ENCODE results near the gene ZNF337. TPM values are rescaled to one million over a fixed set of nuclear protein-coding genes. Genes with fewer than 3 reads are reported as not detected.
"Not testable (repeated sequence)": the region's sequence is repeated elsewhere in the genome, so short reads cannot be mapped to it uniquely, and the experiment has no call there.

The ZNF337 gene
- total RNA-seq, 1 experiment from 2014 or later: 10.3 TPM

- Mint-ChIP-seq H3K27ac (no peak overlapping the region), H3K4me1 (peaks cover 2% of the 10 kb centered on the region in 2 experiments; a peak in 1 of 4 replicates), H3K4me3 (no peak overlapping the region), H3K36me3 (ENCODE audit: insufficient read depth in 1 of 3, low read depth in 3 of 3) (peaks cover 0 to 2% (median 0%) of the 10 kb centered on the region in 3 experiments; a peak in 1 of 7 replicates), H3K27me3 (ENCODE audit: low read depth) (no peaks in the 10 kb centered on the region), H3K9me3 (no peaks in the 10 kb centered on the region; a peak in 2 of 5 replicates)
- H3K23me2 ChIP-seq (ENCODE audit: insufficient read length, low read depth, low read length, poor library complexity, severe bottlenecking): no peaks in the 10 kb centered on the region
- no peak overlapping the region for H3K18ac ChIP-seq (ENCODE audit: insufficient read length, low read depth, low read length)
- TF ChIP-seq CTCF (conservative IDR thresholded peaks at IDR 0.05): no peak
- H4K5ac ChIP-seq (ENCODE audit: insufficient read length, low read depth, low read length): no peak overlapping the region
- no peak overlapping the region for H3K9ac ChIP-seq (ENCODE audit: extremely low read depth, insufficient read length, low read length)
- no peak overlapping the region for H2AK5ac ChIP-seq (ENCODE audit: insufficient read length, low read length)
- no peak overlapping the region for H3K14ac ChIP-seq (ENCODE audit: insufficient read depth, low read length)
- no peak overlapping the region for H2BK20ac ChIP-seq (ENCODE audit: low read depth, low read length, poor library complexity, severe bottlenecking)
- H4K91ac ChIP-seq (ENCODE audit: insufficient read length, low read depth, low read length): no peak overlapping the region
- no peaks in the 10 kb centered on the region for H3K9me3 ChIP-seq (ENCODE audit: control insufficient read depth, low read depth, low read length)
- no peaks in the 10 kb centered on the region for H4K20me1 ChIP-seq (ENCODE audit: control insufficient read depth, insufficient read depth, insufficient read length)
- no peak overlapping the region for H2AFZ ChIP-seq (ENCODE audit: low read length)
- no peaks in the 10 kb centered on the region for H3K27me3 ChIP-seq (ENCODE audit: insufficient read depth, low read length)
- no peak overlapping the region for H4K8ac ChIP-seq (replicated peaks; ENCODE audit: insufficient read length, low read depth, low read length)
- no peak overlapping the region for H2BK15ac ChIP-seq (ENCODE audit: low read depth, low read length)
- no peak overlapping the region for H3K23ac ChIP-seq (ENCODE audit: insufficient read length, low read depth, low read length)
- no peak overlapping the region for H2BK120ac ChIP-seq (ENCODE audit: low read depth, low read length, poor library complexity, severe bottlenecking)
- DNase-seq: no peak
- no peaks in the 10 kb centered on the region for H3K79me2 ChIP-seq (ENCODE audit: insufficient read depth, low read length)
- H3K4me2 ChIP-seq (ENCODE audit: insufficient read depth, insufficient read length, low read length): no peak overlapping the region
- no peak overlapping the region for H3K56ac ChIP-seq (ENCODE audit: insufficient read length, low read depth, low read length)
- H3K27ac ChIP-seq (ENCODE audit: insufficient read length, low read depth, low read length): no peak overlapping the region
- no peak overlapping the region for H3K4ac ChIP-seq (ENCODE audit: low read depth, low read length)
- no peak overlapping the region for H3T11ph ChIP-seq (ENCODE audit: low read length)
- H2BK5ac ChIP-seq (ENCODE audit: insufficient read length, low read length): no peak overlapping the region
- no peak overlapping the region for H2BK12ac ChIP-seq (ENCODE audit: insufficient read length, low read depth, low read length)
- H3K79me1 ChIP-seq (ENCODE audit: insufficient read depth, low read depth, low read length, poor library complexity, severe bottlenecking): no peaks in the 10 kb centered on the region
- no peaks in the 10 kb centered on the region for H3K4me1 ChIP-seq (ENCODE audit: insufficient read depth, low read length)
Measured at GRCh38 chr20:25654487-25654886, 42.2 kb downstream of the ZNF337 start.

GRCh38 chr20:25652866-25653265 lies 43.8 kb downstream of the ZNF337 start:
- not testable (repeated sequence) for H2BK20ac ChIP-seq (ENCODE audit: low read depth, low read length, poor library complexity, severe bottlenecking); H3K36me3 Mint-ChIP-seq (ENCODE audit: insufficient read depth in 1 of 3, low read depth in 3 of 3); H2BK120ac ChIP-seq (ENCODE audit: low read depth, low read length, poor library complexity, severe bottlenecking); H2BK12ac ChIP-seq (ENCODE audit: insufficient read length, low read depth, low read length); H2BK5ac ChIP-seq (ENCODE audit: insufficient read length, low read length); H3T11ph ChIP-seq (ENCODE audit: low read length); H4K5ac ChIP-seq (ENCODE audit: insufficient read length, low read depth, low read length); H2AFZ ChIP-seq (ENCODE audit: low read length); DNase-seq; H3K56ac ChIP-seq (ENCODE audit: insufficient read length, low read depth, low read length); H2AK5ac ChIP-seq (ENCODE audit: insufficient read length, low read length); H3K79me1 ChIP-seq (ENCODE audit: insufficient read depth, low read depth, low read length, poor library complexity, severe bottlenecking); H3K27ac ChIP-seq (ENCODE audit: insufficient read length, low read depth, low read length); H4K20me1 ChIP-seq (ENCODE audit: control insufficient read depth, insufficient read depth, insufficient read length); H3K9me3 Mint-ChIP-seq; H4K8ac ChIP-seq (replicated peaks; ENCODE audit: insufficient read length, low read depth, low read length); H3K23ac ChIP-seq (ENCODE audit: insufficient read length, low read depth, low read length); H4K91ac ChIP-seq (ENCODE audit: insufficient read length, low read depth, low read length); H3K23me2 ChIP-seq (ENCODE audit: insufficient read length, low read depth, low read length, poor library complexity, severe bottlenecking); H3K14ac ChIP-seq (ENCODE audit: insufficient read depth, low read length); H3K4me2 ChIP-seq (ENCODE audit: insufficient read depth, insufficient read length, low read length); H3K18ac ChIP-seq (ENCODE audit: insufficient read length, low read depth, low read length); H3K79me2 ChIP-seq (ENCODE audit: insufficient read depth, low read length); H3K27me3 ChIP-seq (ENCODE audit: insufficient read depth, low read length); H3K9ac ChIP-seq (ENCODE audit: extremely low read depth, insufficient read length, low read length); H3K4ac ChIP-seq (ENCODE audit: low read depth, low read length); H3K4me1 ChIP-seq (ENCODE audit: insufficient read depth, low read length); H3K4me3 Mint-ChIP-seq; H3K9me3 ChIP-seq (ENCODE audit: control insufficient read depth, low read depth, low read length); H3K27ac Mint-ChIP-seq; H2BK15ac ChIP-seq (ENCODE audit: low read depth, low read length); H3K27me3 Mint-ChIP-seq (ENCODE audit: low read depth); H3K4me1 Mint-ChIP-seq
- WGBS (ENCODE audit: extremely low coverage, insufficient read length, low lambda C conversion rate): no CpG with 5 or more reads among the region's 4 CpGs
